Dedifferentiated amniotic fluid mesenchymal stem cell (primary cell): ENCODE results near the gene TLCD4.

Experiments
- DNase-seq: peaks from one replicate; pipeline ENCODE4 v3.0.0-alpha.2; 2016; ENCODE audit errors: extremely low spot score

TLCD4 gene

DNA sequence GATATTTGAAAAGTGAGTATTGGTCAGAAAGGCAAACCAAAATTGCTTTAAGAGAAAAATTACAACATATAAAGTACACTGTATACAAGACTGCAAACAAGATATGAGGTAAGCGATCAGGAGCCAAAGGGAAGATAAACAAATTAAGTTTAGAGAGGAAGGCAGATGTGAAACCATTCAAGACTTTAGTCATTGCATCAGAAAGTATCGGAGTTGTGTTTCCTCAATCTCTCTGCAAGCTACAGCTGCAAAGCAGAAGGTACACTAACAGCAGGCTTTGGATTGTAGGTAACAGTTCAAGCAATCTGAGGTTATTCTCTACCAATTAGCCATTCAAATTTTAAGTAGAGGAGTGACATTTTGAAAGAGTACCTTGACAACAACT is 21.3 kb upstream of the TLCD4 start:
- no peak for DNase-seq

DNA sequence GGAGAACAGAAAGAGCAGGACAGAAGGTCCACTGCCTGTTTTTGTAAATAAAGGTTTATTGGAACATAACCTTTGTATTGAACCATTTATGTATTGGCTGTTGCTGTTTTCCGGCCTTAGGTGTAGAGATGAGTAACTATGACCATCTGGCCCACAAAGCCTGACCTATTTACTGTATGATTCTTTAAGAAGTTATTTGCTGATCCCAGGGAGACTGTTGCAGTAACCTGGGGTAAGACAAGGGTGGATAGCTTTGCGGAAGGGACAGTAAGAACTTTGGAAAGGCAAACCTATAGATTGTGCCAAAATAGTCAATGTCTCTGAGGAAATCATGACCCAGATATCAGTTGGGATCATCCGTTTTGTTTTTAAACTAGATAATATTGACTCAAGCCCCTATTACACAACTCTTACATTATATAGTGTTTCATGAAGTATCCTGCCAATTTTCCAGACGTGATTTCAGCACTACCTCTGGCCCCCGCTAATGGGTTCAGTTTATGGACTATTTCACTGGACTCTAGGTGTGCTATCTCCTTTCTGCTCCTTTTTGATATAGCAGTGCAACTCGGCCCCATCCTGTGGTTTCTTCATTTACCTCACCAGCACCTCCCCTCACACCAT is 20.8 kb upstream of the TLCD4 start:
- DNase-seq = no peak

DNA sequence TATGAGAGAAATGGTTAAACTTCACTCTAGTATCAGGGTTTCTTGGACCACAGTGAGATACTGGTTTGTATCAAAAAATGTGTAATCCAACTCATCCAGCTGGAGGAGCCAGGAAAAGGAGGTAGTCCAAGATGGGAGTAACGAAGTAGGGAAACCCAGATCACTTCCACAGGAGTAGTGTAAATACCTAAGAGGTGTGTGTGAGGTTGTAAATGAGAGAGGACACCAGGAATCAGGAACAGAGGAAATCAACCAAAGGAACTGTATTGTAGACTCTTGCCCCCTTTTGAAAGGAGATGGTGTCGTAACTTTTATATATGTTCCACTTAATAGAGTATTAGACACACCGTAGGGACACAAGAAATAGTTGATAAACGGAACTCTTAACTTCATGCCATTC is 19.7 kb upstream of the TLCD4 start:
- DNase-seq = no peak

DNA sequence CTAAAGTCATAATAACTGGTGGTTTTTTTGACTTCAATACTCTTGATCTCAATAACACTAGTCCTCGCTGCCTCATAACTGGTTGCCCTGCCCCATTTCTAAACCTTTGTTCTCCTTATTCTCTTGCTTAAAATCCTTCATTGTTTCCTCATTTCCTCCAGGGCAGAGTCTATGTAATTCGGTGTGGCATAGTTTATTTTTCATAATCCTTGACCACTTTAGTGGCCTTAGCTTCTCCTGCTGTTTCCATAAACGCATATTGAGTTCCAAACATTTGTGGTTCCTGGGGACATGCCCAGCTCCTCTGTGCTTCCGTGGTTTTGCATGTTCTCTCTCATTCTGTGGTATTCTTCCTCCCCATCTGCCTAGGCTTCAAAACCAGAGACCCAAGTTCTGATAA is 19.0 kb upstream of the TLCD4 start:
- no peak for DNase-seq

DNA sequence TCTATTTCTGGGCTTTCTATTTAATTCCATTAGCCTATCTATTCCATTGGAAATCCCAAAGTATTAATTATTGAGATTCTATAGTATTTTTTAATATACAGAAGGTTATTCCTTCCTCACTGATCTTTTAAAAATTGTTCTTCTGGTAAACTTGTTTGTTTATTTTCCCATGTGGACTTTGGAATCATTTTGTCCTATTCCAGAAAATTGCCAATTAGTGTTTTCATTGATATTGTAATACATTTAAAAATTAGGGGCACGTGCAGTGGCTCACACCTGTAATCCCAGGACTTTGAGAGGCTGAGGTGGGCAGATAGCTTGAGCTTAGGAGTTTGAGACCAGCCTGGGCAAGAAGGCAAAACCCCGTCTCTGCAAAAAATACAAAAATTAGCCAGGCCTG is 8.4 kb upstream of the TLCD4 start:
- DNase-seq = no peak

DNA sequence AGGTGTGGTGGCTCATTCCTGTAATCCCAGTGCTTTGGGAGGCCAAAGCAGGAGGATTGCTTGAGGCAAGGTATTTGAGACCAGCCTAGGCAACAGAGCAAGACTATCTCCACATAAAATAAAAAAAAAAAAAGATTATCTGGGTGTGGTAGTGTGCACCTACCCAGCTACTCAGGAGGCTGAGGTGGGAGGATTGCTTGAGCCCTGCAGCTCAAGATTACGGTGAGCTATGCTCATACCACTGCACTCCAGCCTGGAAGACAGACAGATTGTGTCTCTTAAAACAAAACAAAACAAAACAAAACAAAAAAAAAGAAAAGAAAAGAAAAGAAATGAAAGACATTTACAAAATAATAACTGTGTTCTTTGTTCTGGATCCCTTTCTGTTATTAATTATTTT is 6.1 kb upstream of the TLCD4 start:
- DNase-seq = no peak

DNA sequence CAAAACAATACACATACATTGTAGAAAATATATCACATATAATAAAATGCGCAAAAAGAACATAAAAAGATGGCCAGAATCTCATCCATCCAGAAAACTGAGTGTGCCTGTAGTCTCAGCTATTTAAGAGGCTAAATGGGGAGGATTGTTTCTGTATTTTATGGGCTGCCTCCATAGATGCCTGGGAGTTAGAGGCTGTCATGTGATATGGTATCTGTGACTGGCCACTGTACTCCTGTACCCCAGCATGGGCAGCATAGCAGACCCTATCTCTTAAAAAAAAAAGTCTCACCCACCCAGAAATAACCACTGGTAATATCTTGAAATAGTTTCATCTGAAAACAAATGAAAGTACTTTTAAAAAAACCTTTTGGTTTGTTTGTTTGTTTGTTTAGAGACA is 3.5 kb upstream of the TLCD4 start:
- DNase-seq = no peak

DNA sequence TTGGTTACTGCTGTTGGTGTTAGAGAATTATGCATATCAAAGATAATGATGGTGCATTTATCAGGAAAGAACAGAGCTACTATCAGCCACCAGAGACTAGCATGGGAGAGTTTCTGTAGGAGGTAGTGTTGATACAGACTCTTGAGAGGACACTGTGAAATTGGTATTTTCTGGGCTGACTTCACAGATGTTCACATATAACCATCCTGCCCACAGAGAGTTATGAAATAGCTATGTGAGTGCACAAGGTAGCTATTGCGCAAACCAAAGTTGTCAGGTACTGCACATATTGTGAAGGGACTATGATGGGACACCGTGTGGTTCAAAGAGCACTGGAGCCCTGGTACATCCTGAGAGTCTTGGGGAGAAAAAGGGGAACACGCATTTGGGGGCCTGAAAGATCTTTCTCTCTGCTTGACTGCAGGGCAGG is 1.4 kb upstream of the TLCD4 start:
- no peak for DNase-seq

DNA sequence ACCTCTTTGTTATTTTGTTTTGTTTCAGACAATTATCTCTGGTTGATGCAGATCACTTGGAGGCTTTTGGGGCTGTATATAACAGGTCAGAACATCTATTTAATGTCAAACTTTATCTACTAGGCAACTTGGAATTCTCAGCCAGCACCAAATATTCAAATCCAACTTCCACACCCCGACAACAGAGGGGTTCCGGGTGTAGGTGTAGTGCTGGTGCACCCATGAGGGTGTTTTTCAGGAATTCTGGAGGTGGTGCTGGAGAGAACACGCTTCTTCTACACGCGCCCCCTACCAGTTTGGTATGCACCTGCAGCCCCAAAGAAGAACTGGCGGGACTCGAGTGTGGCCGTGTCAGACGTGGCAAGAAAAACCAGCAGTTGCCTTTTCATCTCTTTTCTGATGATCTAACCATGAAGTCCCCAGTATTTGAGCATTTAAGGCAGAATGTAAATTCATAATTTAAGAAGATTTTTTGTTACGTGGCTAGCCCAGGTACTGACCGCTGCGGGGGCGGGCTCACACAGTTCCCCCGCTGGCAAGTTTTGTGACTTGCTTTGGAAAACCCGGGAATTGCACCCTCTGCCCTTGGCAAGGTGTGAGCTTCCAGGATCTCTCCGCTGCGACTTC is 462 bp upstream of the TLCD4 start:
- no peak for DNase-seq

DNA sequence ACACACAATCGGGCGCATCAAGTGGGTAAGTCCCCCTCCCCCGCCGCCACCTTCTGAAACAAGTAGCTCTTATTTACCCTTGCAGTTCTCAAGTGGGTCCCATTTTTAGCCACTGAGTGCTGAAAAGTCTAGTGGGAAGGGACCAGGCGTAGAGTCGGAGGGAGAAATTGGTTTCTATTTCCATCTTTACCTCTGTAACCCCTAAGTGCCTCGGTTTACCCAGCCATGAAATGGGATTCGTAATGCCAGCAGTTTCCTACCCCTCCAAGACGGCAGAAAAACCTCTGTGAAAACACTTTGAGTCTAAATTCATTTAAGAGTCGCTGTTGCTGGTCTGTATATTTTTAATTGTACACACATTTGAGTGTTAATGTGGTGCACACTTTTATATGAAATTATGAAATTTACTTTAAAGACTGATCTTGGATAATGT is 928 bp downstream of the TLCD4 start:
- no peak for DNase-seq

DNA sequence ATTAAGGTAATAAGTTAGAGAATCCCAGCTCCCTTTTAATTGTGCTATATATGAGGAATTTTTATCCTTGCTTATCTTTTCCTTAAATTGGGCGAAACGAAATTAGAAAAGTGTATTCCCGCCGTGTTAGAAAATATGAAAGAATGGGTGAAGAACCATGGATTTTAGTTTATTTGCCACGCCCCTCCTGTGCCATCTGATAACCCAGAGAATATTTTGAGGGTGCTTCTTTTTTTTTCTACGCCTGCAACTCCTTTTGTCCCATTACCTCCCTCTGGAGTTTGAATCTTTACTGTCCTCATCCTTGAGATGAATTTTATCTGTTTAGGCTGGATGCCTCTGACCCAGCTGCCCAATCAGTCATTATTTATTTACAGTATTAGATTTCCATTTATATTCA is 1.6 kb downstream of the TLCD4 start:
- no peak for DNase-seq

DNA sequence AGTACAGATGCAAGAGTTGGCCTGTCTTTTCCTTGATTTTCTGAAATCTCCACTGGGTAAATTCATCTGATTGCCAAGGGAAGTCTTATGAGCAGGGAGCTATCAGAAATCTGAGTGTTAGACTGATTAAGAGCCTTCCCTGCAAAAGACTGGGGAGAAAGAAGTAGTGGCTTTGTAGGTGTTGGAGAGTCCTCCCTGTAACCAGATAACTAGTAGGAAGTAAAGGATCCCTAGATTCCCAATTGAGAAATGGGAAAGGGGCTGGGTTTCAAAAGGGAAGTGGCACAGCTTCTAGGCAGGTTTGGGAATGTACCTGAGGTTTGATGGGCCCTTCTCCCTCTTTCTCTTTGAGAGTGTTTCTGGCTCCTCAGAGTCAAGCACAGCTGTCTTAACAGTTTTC is 2.1 kb downstream of the TLCD4 start:
- DNase-seq = no peak

DNA sequence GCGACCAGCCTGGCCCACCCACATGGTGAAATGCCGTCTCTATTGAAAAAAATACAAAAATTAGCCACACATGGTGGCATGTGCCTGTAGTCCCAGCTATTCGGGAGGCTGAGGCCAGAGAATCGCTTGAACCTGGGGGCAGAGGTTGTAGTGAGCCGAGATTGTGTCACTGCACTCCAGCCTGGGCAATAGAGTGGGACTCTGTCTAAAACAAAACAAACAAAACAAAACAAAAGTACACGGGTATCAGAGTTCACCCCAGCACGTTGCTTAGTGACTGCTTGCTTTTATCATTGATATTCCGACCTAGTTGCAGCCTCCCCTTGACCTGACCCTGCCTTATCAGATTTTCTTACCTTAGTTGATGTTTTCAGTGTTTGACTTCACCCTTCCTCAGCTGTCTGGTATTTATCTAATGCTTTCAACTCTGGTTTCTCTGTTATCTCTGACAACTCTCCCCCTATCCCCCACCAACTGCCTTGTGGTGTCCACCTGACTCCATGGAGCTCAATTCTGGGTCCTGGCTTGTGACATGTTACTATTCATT is 5.1 kb downstream of the TLCD4 start:
- DNase-seq = no peak

DNA sequence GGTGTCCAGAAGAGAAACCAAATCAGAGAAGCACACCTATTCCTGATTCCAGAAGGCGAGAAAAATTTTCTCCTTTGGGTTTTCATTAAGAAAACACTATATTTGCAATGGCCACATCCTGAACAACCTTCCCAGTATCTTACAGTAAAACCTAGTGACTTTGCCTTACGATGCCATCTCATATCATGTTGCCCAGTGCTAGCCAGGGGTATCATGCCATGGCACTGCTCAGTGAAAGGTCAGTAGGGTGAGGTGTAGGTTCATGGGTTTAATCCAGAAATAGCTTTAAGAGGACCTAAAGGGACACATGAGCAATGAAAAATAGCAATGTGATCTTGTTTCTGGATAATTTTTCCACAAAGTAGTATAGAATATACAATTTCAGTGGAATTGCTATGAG is 7.2 kb downstream of the TLCD4 start:
- DNase-seq = no peak

DNA sequence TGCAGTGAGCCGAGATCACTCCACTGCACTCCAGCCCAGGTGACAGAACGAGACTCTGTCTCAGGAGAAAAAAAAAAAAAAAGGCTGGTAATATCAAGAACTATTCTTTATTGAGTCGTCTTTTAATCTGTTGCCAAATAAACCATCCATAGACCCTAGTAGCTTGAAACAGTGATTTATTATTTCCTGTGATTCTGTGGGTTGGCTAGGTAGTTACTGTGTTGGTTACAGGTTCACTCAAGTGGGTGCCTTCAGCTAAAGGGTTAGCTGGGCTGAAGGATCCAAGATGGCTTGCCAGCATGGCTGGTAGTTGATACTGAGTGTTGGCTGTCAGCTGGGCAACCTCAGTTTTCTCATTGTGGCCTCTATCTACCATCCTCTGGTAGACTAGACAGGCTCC is 9.2 kb downstream of the TLCD4 start:
- no peak for DNase-seq

DNA sequence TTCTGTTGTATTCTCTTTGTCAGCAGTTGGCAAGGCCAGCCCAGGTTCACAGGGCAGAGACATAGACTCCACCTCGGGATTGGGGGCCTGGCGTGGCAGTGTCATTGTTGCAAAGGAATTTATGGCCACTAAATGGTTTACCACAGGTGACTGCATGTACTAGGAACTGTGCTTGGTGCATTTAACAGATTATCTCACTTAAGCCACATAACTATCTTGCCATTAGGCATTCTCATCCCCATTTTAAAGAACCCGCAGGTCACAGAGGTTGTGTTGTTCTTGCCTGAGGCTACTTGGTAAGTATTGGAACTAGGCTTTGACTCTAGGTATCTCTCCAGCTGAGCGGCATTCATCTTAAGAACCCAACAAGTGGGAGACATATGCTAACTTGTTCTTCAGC is 9.7 kb downstream of the TLCD4 start:
- DNase-seq = no peak

DNA sequence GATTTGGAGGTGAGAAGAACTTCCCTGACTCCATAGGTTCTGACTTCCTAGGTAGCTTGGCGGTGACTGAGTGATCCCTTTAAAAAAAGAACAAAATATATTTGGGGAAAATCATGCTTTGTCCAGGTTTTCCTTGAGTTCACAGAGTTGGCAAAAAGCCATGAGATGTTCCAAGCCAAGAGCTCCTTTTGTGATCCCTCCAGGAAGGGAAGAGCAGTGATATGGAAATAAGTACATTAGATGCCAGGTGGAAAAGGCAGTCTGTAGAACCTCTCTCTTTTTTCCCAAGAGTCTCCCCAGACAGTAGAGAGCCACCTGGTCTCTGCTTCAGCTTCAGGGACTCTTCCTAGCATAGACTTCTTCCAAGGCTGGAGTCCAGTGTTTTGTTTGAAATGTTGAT is 10.2 kb downstream of the TLCD4 start:
- DNase-seq = no peak

DNA sequence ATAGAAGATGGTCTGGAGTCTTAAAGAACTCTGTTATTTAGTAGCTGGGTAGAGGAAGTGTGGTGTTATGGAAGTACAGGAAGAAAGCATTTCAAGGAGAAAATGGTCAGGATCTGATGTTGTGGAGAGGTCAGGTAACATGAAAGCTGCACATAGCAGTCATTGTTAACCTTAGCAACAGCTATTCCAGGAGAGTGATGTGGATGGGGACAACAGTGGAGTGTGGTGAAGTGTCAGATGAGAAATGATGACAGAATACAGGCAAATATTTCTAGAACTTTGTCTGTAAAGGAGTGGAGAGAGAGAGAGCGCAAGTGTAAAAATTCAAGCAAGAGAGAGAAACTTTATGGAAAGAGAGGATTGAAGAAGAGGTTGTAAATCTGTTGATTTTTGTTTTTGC is 15.6 kb downstream of the TLCD4 start:
- DNase-seq = no peak

DNA sequence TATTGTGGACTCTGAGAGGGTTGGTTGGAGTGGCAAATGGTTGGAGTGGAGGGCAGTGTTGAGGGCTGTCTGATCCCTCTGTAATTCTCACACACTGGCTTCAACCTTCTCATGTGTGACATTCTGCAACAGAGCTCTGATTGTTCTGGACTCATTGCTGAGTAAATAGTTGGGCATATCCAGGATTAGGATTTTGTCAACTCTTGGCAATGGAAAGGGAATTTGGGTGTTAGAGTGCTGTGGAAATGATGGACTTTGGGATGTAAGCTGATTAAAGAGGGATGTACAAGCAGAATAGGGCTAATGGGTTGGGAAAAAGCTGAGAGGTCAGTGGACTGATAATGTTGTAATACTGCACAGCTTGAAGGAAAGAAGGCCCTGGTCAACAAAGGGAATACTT is 16.5 kb downstream of the TLCD4 start:
- DNase-seq = no peak

DNA sequence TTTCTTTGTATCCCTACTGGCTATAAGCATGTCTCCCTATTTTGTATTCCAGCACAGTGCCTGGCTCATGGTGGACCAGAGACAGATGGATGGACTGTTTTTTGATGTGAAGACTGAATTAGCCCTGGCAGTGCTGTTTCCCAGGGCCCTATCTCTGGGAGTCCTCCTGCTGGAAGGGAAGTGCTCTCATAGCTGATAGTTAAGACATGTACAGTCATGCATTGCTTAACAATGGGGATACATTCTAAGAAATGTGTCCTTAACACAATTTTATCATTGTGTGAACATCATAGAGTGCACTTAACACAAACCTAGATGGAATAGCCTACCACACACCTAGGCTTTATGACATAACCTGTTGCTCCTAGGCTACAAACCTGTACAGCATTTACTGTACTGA is 21.1 kb downstream of the TLCD4 start:
- DNase-seq = no peak

DNA sequence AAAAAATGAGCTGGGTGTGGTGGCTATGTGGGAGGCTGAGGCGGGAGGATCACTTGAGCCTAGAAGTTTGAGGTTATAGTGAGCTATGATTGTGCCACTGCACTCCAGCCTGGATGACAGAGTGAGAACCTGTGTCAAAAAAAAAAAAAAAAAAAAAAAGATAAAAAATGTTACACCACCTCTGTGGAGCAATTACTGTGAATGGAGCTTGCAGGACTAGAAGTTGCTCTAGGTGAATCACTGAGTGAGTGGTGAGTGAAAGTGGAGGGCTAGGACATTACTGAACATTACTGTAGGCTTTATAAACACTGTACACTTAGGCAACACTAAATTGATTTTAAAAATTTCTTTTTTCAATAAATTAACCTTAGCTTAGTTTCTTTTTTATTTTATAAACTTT is 21.9 kb downstream of the TLCD4 start:
- no peak for DNase-seq

DNA sequence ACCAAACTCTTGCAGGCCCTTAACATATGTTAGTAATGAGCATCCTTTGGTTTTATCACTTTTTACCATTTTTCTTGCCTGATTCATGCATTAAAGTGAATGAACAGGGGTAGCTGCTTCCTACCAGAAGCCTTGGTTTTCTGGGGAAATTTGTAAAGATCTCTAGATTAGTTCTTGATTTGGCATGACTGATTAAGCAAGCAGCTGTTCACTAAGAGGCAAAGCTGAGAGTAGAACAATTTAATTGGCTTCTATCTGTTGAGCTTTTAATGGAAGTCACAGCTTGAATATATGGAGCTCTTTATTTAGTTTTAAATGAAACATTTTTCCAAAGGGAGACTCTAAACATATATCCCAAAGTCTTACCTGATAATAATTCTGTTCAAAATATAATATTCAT is 23.6 kb downstream of the TLCD4 start:
- no peak for DNase-seq

DNA sequence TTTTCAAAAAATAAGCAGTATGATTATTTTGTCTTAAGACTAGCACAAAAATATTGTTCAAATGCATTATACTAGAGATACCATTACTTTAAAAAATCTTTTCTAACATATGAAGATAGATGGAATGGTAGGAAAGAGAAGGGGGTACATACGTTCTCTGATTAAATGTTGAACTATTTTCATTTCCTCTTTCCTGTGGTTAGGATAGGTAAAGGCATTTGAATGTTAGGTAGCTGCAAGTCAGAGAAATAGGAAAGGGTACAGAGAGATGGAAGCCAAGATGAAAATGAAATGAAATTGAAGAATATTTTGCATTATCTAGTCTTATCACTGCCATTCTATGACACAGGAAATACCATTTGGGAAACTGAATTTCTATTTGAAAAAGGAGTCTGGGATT is 28.3 kb downstream of the TLCD4 start:
- DNase-seq = no peak

DNA sequence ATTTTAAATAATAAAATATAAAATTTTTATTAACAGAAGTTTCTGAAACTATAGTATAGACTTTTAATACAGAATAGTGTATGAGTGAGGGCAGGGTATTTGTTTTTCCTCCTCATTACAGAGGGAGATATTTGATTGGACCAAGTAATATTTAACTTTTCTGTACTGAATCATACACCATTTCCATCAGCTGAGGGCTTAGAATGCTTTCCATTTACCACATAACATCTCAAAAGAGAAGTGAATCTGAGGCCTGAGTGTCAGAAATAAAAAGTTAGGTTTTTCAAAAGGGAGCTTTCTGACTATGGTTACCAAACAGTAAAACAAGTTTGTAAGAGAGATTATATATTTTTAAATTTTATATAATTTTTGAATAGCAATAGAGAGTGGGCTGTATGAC is 29.5 kb downstream of the TLCD4 start:
- DNase-seq = no peak
